AG04449 (cell line): ENCODE measurements around the gene SV2B.

Experiments used
- CTCF ChIA-PET: fragments of 350-600 bp; formaldehyde crosslinking; extraction: SDS; loops from one replicate; lab custom pipeline; 2021; ENCODE audit warnings: antibody characterized with exemption; lab: Yijun Ruan, JAX
- POLR2A ChIA-PET: fragments of 400-600, 350-600 bp; formaldehyde crosslinking; extraction: SDS; loops from one replicate; lab custom pipeline; 2020; ENCODE audit warnings: antibody characterized with exemption, inconsistent platforms; lab: Yijun Ruan, JAX
- DNase-seq: peaks from one replicate; pipeline ENCODE4 v3.0.0-alpha.2; 2010; ENCODE audit warnings: low read depth, low spot score
- H3K4me3 ChIP-seq: 2 replicates; pipeline ENCODE4 v1.5.1; 2011; ENCODE audit warnings: low read depth, mild to moderate bottlenecking, control low read depth, low read length
- CTCF ChIP-seq: IDR thresholded peaks from one replicate; pipeline ENCODE4 v1.5.1; 2011; ENCODE audit warnings: mild to moderate bottlenecking, moderate library complexity, low read length, control low read depth, inconsistent platforms; ENCODE audit not compliant: insufficient read depth; ENCODE audit errors: missing control alignments

Gene SV2B

GRCh38 chr15:91061997-91062396 lies 38.1 kb upstream of the SV2B start:
- ChIA-PET CTCF (interaction anchor here (1.3 kb wide), 1 partner anchor 210 kb away, joined by 5 read pairs; no protein-coding TSS in a partner anchor), POLR2A (no interaction called here)
- H3K4me3 ChIP-seq: no peak overlapping the region
- DNase-seq: no peak
- TF ChIP-seq CTCF: no peak

GRCh38 chr15:91065505-91065904 lies 34.6 kb upstream of the SV2B start:
- ChIA-PET CTCF (no interaction called here), POLR2A (no interaction called here)
- no peak overlapping the region for H3K4me3 ChIP-seq
- TF ChIP-seq CTCF: no peak
- no peak for DNase-seq

- POLR2A ChIA-PET: no interaction called here
- no peak for TF ChIP-seq CTCF
- CTCF ChIA-PET: interaction anchor here (1.3 kb wide), 1 partner anchor 11 kb away, joined by 7 read pairs; no protein-coding TSS in a partner anchor
- H3K4me3 ChIP-seq: no peak overlapping the region
- no peak for DNase-seq
These were observed 33.0 kb upstream of the SV2B start for GRCh38 chr15:91067036-91067435.

- POLR2A ChIA-PET: no interaction called here
- no peak overlapping the region for H3K4me3 ChIP-seq
- no peak for DNase-seq
- CTCF ChIA-PET: interaction anchor here (1.0 kb wide), 1 partner anchor 204 kb away, joined by 3 read pairs; no protein-coding TSS in a partner anchor
- no peak for TF ChIP-seq CTCF
These were observed 31.6 kb upstream of the SV2B start for GRCh38 chr15:91068436-91068835.

GRCh38 chr15:91068966-91069365 lies 31.1 kb upstream of the SV2B start:
- ChIA-PET POLR2A (no interaction called here), CTCF (interaction anchor here (1.0 kb wide), 1 partner anchor 203 kb away, joined by 3 read pairs; no protein-coding TSS in a partner anchor)
- no peak for DNase-seq
- TF ChIP-seq CTCF: no peak
- H3K4me3 ChIP-seq: no peak overlapping the region

- DNase-seq: no peak
- H3K4me3 ChIP-seq: no peak overlapping the region
- POLR2A ChIA-PET: no interaction called here
- TF ChIP-seq CTCF: no peak
- CTCF ChIA-PET: interaction anchor here (0.8 to 1.2 kb wide), 3 partner anchors 15 to 201 kb away, joined by 3 to 4 read pairs (median 4); no protein-coding TSS in a partner anchor
These were observed 29.2 kb upstream of the SV2B start for GRCh38 chr15:91070872-91071271.
